GM21526 (cell line): ENCODE data around the gene CXCR3.
"Not testable (repeated sequence)": the region's sequence is repeated elsewhere in the genome, so short reads cannot be mapped to it uniquely, and the experiment has no call there.

Source experiments
- ATAC-seq: cut with Tn5 transposase; IDR thresholded peaks from one replicate; pipeline ENCODE4 v1.9.1; 2021; ENCODE audit warnings: moderate library complexity; ENCODE audit not compliant: unreplicated experiment, low FRiP score

CXCR3 gene

DNA sequence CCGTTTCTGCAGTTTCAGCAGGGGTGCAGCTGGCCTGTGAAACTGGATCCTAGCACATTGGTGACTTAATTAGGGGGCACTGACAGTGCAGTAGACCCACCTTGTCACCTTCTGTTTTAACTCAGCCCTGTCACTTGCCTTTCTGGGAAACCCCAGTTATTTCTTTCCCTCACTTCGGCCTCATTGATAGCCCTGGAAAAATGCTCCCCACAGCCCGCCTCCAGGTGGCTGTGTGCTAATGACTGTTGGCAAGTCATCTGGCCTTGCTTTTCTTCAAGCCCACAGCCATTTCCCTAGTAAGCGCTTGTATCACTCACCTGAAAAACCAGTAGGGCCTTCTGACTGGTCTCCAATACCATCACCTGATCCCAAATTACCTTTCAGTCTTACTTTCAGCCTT lies 3.3 kb downstream of the CXCR3 start:
- ATAC-seq: no peak

DNA sequence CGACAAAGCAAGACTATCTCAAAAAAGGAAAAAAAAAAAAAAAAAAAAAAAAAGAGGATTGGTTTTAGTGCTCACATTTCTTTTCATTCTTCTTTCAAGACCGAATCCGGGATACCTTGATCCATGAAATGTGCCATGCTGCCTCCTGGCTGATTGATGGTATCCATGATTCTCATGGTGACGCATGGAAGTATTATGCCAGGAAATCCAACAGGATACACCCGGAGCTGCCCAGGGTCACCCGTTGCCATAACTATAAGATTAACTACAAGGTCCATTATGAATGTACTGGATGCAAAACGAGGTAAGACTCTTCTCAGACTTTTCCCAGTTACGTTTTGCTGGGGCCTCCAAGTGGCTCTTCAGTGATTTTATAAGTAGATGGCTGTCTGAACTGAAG lies 6.1 kb downstream of the CXCR3 start:
- ATAC-seq: no peak

DNA sequence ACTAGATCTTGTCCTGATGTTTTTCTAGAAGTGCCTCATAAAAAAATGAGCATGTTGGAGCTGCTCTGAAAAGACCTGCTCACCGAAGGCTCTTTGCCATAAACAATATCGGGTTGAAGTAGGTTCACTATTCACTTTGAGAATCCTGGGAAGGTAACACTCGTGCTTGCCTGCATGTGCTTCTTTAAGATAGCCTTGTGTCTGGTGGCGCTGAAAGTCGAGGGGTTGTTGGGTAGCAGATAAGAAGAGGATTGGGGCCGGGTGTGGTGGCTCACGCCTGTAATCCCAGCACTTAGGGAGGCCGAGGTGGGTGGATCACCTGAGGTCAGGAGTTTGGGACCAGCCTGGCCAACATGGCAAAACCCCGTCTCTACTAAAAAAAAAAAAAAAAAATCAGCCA lies 6.6 kb downstream of the CXCR3 start:
- not testable (repeated sequence) for ATAC-seq

DNA sequence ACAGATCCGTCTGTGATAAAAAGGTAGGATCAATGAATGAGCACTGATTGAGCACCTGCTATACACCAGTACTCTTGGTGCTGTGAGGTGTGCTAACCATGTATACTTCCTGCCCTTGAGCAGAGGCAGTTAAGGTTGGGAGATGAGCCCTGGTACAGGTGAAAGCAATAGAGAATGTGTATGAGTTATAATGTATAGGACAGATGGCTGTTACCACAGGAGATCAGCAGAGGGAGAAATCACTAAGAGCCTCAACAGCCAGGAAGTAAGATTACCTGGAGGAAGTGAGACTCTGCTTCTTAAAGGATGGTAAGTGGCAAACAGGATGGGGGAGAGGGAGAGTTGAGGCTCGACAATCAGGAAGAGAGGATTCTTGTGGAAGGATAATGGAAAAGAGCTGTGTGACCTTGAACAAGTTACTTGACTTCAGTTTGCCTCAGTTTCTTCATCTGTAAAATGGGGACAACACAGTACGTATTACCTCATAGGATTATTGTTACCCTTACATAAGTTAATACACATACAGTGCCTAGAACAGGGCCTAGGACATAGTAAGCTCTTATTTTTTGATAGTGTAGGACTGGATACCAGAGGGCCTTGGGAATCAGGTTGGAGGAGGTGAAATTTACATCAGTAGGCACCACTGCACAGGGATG lies 9.1 kb downstream of the CXCR3 start:
- no peak for ATAC-seq

DNA sequence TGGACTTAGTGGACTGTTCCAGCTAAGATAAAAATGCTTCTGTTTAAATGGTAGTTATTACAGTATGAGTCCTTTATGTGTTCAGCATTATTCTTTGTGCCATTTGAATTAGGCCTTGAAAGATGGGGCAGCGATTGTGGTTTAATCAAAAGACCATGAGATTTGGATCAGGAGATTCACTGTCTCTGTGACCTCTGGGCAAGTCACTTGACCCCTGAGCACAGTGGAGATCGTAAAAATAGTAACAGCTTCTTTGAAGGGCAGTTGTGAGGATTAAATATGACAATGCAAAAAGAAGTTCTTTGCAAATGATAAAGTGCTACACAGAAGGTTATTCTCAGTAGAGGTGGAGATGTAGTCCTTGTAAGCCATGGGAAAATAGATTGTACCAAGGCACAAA lies 10.8 kb downstream of the CXCR3 start:
- no peak for ATAC-seq

DNA sequence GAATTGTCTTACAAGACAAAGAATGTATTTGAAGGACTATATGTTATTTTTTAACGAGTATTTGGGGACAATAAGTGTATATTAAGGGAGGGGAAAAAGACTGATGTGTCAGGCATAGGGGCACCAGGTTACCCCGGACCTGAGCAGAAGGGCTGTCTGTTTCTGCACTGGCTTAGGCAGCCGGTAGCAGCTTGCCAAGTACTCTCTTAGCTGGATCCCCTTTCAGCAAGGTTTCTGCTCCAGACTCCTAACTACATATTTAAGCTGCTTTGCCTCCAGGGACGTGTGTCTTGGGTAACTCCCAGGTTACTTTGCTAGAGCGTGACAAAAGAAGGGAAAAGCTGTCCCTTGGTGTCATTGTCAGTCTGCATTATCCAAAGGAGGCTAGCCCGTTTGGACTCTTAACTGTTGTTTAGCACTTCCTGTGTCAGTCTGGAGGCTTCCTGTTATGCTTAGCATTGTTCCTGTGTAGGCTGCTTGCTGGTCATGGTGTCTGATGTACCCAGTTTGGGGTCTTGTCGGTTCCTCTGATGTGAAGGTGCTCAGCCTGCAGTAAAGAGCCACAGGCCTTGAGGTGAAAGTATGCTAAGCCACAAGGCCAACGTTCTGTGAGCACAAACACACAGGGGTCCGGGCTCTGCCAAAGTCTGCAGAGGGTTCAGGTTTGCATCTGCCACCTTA lies 11.6 kb downstream of the CXCR3 start:
- no peak for ATAC-seq

DNA sequence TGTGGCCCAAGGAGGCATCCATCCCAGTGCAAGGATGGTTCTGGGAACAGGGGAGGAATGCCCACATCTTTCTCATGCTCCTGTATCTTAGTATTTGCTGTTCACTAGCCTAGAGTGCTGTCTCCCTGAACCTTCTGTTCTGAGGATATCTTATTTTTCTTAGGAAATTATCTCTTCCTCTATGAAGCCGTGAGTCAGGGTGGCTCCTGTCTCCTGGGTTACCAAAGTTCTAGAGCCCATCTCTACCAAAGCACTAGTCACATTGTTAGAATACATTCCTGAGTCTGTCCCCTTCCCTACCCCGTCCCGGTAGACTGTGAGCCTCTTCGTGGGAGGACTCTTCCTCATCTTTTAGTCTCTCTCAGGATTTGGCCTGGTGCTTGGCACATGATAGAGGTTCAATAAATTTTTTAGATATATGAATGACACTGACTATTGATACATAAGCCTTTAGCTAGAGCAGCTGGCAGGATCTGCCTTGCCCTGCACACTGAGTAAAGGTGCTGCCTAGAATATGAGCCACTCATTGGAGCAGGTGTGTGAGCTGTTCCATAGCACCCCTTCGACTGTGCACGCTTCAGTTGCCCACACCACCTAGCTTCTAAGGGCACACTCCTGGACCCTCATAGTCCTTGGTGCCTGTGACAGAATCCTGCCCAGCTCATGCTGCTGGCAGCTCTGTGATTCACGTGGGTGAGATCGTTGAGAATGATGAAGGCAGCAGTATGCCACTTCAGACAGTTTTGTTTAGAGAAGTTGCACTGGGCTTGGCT lies 13.3 kb downstream of the CXCR3 start:
- ATAC-seq: no peak

DNA sequence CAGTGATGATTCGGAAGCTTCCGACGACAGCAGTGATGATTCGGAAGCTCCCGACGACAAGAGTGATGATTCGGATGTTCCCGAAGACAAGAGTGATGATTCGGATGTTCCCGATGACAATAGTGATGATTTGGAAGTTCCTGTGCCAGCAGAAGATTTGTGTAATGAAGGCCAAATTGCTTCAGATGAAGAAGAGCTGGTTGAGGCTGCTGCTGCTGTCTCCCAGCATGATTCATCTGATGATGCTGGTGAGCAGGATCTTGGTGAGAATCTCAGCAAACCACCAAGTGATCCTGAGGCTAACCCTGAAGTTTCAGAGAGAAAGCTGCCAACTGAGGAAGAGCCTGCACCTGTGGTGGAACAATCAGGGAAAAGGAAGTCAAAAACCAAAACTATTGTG lies 14.2 kb downstream of the CXCR3 start:
- no peak for ATAC-seq

DNA sequence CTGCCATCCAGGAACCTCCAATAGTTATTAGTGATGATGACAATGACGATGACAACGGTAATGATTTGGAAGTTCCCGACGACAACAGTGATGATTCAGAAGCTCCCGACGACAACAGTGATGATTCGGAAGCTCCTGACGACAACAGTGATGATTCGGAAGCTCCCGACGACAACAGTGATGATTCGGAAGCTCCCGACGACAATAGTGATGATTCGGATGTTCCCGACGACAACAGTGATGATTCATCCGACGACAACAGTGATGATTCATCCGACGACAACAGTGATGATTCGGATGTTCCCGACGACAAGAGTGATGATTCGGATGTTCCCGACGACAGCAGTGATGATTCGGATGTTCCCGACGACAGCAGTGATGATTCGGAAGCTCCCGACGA lies 14.7 kb downstream of the CXCR3 start:
- no peak for ATAC-seq

DNA sequence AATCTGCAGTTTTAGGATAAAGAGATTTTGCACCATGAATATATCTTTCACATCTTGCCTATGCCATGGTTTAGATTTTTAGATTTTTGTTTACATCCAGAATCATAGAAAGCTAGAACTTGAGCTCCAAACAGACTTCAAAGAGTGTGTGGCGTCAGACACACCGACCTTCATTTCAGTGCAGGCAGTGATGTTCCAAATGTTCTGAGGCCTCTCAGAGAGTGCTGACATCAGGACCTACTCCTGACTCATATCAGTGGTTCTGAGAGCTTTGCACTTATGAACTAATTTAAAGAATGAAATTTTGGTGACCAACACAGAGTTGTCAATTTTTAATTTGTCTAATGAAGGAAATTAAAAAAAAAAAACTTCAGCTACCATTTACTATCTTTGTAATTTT lies 18.3 kb downstream of the CXCR3 start:
- no peak for ATAC-seq

DNA sequence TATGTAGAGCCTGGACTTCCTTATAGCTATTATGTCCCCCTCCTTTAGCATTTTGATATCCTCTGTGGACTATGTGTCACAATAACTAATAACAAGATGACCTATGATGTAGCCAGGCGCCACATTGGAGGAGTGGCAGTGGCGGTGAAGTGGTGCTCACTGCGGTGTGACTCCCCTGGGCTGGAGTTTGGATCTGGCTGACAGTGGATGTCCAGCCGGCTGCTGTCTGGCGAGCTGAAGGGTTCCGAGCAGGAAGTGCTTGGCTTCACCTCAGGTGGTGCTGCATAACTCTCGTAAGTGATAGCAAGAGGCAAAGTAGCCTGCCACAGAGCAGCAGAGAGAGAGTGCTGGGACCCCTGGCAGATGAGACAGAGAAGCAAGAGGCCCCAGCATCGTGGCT lies 25.1 kb downstream of the CXCR3 start:
- ATAC-seq: not testable (repeated sequence)

DNA sequence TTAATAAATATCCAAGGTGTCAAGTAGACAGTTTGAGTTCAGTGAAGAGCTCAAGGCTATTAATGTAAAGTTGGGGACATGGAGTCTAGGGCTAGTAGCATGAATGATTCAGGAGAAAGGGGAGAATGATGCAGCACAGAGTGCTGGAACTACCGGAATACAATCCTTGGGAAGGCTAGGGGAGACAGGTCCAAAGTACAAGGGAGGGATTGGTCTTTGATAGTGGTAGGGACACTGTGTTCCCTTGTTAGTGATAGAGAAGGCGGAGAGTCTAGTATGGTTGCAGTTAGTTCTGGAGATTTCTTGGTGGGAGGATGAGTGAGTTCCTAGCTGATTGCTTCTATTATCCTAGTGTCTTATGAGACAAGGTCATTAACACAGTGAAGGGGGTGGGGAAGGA lies 31.4 kb downstream of the CXCR3 start:
- no peak for ATAC-seq

DNA sequence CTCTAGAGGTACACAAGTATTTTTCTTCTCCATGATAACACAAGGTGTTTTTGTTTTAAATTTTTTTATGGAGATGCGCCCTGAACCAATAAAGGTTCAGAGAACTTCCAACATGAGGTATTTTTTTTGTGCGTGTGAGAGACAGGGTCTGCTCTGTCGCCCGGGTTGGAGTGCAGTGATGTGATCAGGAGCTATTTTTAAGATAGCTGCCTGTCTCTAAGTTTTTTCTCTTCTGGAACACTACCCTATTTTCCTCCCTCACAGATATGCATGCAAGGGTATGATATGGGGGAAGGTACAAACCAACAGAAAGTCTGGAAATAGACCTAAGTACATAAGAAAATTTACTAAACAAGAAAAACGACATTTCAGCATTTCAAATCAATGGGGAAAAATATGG lies 37.1 kb downstream of the CXCR3 start:
- ATAC-seq: no peak

DNA sequence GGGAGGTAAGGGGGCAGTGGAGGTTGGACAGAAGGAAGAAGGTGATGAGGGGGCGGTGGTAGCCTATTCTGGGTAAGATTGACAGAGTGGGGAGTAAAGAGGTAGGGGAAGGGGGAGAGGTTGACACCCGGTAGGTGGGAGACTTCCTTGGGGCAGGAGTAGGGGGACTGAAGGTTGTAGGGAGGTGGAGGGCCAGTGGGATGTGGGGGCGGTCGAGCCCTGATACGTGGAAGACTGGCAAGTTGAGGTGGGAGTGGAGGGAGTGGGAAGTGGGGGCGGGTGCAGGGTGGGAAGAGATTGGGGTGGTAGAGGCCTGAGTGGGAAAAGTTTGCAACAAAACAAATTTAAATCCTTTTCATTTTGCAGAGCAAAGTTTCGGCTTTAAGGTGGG lies 38.3 kb downstream of the CXCR3 start:
- ATAC-seq: no peak

DNA sequence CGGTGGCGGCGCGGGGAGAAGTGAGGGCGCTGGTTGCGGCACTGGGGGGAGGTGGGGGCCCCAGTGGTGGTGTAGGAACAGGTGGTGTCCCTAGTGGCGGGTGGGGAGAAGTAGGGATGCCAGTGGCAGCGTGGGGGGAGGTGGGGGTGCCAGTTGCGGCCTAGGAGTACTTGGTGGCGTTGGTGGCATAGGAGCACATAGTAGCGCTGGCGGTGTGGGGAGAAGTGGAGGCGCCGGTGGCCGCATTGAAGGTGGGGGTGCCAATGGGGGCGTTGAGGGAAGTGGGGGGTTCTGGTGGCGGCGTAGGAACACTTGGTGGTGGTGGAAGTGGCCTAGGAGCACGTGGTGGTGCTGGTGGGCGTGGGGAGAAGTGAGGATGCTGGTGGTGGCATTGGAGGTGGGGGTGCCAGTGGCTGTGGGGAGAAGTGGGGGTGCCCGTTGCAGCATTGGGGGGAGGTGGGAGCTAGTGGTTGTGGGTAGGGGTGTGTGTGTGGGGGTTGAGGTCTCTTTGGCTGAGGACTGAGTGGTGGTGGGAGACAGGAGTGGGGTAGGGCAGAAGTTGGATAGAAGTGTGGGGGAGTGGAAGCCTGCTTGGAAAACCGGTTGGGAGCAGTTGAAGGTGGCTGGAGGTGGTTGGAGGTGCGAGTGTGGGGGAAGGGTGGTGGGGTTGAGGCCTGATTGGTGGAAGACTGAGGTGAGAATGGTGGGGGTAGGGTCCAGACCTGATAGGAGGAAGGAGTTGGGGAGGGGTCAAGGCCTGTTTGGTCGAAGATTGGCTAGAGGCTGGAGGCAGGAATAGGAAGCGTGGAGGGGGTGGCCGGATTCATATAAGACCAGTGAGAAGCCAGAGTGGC lies 38.9 kb downstream of the CXCR3 start:
- no peak for ATAC-seq

DNA sequence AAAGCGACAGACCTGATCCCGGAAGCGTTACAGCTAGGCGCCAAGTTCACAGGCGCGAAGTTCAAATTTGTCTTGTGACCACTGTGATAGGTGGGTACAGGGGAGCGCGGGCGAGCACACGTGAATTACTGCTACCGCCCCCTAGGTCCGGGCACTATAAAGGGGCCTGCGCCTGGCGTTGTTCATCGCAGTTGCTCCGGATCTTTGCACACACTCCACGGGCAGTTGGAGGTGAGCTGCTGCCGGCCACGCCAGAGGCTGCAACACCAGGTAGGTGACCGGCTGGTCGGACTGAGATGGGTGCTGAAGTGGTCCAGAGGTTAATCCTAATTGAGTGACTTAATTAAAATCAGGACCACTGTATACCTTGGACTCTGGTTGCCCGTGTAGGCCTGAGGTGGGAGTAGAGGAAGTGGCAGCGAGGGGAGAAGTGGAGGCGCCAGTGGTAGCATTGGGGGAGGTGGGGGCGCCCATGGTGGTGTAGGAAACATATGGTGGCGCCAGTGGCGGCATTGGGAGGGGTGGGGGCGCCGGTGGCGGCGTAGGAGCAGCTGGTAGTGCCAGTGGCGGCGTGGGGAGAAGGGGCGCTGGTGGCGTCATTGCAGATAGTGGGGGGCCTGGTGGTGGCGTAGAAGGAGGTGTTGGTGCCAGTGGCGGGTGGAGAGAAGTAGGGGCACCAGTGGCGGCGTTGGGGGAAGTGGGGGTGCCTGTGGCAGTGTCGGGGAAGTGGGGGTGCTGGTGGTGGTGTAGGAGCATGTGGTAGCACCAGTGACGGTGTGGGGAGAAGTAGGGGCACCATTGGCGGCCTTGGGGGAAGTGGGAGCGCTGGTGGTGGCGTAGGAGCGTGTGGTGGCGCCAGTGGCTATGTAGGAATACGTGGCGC lies 39.8 kb downstream of the CXCR3 start, which contains the start of gene GCNA:
GCNA (plus strand) TSS at position 185 of the 883 bp plus-strand sequence. CDS start 2,385 bp downstream, outside the sequence.
- no peak for ATAC-seq

DNA sequence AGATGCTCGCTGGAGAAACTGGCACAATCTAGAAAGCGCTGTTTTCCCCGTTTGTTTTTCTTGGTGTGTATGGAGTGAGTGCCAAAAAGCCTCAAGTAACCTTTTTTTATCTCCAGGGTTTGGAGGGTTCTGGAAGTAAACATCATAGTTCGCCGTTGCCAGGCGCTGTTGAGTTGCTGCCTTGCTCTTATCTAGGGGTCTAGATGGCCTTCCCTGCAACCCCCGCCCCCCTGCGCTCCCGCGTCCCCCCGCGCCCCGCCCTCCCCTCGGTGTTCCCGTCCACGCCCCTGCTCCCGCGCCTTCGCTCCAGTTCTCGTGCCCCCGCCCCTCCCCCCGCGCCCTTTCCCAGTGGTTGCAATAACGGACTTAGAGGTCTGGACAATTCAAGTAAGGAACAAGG lies 40.6 kb downstream of the CXCR3 start:
- no peak for ATAC-seq

DNA sequence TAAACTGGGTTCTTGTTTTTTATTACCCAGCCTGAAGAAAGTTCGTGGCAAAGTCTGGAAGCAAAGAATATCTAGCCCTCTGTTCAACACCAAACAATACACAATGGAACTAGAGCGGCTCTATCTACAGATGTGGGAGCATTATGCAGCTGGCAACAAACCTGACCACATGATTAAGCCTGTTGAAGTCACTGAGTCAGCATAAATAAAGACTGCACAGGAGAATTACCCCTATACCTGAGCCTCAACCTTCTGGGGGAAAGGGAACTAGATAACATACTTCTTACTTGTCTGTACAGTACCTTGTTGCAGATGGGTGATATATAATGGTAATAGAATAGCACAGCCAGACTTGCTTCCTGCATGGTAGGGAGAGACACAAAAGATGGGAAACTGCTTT lies 44.7 kb downstream of the CXCR3 start:
- ATAC-seq: no peak

DNA sequence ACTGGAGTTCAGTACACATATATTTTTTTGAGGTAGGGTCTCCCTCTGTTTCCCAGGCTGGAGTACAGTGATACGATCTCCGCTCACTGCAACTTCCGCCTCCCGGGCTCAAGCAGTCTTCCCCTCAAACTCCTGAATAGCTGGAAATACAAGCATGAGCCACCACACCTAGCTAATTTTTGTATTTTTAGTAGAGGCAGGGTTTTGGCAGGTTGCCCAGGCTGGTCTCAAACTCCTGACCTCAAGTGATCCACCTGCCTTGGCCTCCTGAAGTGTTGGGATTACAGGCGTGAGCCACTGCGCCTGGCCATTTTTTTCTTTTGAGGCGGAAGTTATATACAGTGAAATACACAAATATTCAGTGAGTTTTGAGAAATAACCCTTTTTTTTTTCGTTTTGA lies 46.9 kb downstream of the CXCR3 start:
- not testable (repeated sequence) for ATAC-seq
